ENCODE data around the gene CMIP.

The CMIP gene

DNA sequence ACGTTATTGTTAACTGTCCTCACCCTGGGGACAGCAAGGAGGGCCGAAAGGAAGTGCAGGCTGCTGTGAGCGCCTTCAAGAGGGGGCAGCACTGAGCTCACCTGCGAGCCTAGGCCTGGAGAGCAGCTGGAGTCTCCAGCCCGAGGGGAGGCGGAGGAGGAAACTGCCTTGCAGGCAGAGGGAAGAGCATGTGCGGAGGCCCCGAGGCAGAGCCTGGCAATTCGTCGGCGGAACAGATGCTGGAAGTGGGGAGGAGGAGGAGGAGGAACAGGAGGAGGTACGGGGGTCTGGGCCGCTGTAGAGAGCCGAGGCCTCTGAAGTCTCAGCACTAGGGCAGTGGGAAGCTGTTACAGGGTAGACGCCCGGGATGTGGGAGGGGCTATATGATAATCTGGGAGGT, 284.8 kb downstream of the CMIP start:
- H3K4me3 ChIP-seq (ENCODE audit: low read length), result no peak overlapping the region
- TF ChIP-seq, protein P1, sequence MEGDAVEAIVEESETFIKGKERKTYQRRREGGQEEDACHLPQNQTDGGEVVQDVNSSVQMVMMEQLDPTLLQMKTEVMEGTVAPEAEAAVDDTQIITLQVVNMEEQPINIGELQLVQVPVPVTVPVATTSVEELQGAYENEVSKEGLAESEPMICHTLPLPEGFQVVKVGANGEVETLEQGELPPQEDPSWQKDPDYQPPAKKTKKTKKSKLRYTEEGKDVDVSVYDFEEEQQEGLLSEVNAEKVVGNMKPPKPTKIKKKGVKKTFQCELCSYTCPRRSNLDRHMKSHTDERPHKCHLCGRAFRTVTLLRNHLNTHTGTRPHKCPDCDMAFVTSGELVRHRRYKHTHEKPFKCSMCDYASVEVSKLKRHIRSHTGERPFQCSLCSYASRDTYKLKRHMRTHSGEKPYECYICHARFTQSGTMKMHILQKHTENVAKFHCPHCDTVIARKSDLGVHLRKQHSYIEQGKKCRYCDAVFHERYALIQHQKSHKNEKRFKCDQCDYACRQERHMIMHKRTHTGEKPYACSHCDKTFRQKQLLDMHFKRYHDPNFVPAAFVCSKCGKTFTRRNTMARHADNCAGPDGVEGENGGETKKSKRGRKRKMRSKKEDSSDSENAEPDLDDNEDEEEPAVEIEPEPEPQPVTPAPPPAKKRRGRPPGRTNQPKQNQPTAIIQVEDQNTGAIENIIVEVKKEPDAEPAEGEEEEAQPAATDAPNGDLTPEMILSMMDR (IDR thresholded peaks at IDR 0.05; ENCODE audit: insufficient read depth, low read depth, low read length, missing control alignments), result no peak

DNA sequence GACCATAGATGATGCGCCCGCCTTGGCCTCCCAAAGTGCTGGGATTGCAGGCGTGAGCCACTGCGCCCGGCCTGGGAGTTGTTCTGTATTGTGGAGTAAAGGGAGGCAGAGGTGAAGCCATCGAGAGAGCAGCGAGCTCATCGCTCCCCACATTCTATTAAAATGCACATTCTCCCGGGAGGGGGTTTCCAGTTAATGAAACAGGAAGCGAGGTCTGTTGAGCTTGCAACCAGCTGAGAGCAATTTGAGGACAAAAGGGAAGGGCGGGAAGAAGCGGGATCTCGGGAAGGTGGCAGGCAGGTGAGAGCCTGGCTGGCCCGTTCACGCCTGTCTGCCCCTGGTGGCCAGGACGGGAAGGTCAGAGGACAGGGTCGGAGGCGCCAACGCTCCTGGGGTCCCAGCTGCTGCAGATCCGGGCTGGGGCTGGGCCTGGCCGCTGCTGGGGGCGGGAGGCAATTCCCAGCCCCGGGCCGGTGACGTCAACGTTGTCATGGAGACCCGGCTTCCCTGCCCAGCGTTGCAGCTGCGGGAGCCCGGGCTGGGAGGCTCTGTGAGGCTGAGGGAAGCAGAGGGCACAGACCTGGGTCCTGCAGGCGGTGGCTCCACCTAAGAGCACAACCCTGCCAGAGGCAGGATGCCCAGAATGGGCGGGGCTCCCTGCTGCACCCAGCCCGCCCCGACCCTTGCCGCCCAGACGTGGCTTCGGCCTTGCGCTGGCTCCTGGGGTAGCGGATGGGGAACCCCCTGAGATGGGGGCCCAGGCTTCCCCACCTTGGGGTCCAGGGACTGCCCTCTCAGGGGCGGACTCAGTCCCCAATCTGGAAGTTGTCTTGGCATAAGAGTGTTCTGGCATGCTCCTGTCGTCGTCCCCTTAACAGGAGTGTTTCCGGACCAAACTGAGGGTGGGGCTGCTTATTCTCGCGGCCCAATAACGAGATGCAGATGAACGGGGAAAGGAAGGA, 285.8 kb downstream of the CMIP start:
- DNase-seq (ENCODE audit: low read depth), result peak; percentile 59
- peak overlapping the region; percentile 10 for H3K4me3 ChIP-seq (ENCODE audit: low read length)
- TF ChIP-seq, protein P1 (IDR thresholded peaks at IDR 0.05; ENCODE audit: insufficient read depth, low read depth, low read length, missing control alignments), result peak; percentile 63

More for the DNA sequence above, 284.8 kb downstream of the CMIP start:
- no peak for DNase-seq (ENCODE audit: low read depth)

DNA sequence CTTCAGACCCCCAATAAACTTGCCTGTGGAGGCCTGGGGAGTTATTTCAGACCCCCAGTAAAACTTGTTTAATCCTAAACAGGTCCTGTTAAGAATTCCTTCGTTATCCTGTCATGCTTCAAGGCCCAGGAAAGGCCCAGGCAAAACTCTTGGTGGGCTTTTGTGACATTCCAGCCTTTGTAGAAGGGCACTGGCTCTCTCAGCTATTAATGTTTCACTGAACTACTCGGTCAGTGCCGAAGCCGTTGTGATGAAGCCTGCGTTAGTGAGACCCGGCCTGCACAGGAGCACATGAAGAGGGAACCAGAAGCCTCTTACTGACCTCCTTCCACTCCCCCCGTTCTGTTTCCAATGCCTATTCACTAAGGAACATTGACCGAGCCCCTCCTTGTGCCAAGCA, 287.0 kb downstream of the CMIP start:
- no peak overlapping the region for H3K4me3 ChIP-seq (ENCODE audit: low read length)
- no peak for DNase-seq (ENCODE audit: low read depth)
- TF ChIP-seq, protein P1 (IDR thresholded peaks at IDR 0.05; ENCODE audit: insufficient read depth, low read depth, low read length, missing control alignments), result no peak

DNA sequence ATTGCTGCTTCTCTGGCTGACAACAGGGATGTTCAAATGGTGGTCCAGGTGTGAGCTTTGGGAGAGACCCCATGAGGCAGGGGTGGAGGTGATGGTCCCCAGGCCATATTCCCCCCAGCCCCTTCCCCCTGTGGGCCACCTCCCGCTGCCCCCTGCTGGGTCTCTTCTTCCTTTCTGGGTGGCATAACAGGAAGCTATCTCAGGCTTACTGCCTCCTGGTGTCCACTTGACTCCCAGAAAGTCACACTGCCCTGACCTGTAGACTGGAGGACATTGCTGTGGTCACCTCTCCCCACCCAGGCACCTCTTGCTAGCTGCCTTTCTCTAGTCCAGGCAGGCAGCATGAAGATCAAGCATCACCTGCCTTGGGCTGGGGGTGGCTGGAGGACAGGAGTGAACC, 288.1 kb downstream of the CMIP start:
- no peak overlapping the region for H3K4me3 ChIP-seq (ENCODE audit: low read length)
- TF ChIP-seq, protein P1 (IDR thresholded peaks at IDR 0.05; ENCODE audit: insufficient read depth, low read depth, low read length, missing control alignments), result no peak

DNA sequence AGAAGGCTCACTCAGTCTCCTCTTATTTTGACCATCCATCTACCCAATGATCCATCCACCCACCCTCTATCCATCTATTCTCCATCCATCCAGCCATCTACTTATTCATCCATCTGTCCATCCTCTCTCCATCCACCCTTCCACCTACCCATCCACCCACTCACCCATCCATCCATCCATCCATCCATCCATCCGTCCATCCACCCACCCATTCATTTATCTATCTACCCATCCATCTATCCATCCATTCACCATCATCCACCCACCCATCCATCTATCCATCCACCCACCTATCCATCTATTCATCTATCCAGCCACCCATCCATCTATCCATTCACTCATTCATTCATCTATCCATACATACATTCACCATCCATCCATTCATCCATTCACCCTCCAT, 288.7 kb downstream of the CMIP start:
- TF ChIP-seq, protein P1 (IDR thresholded peaks at IDR 0.05; ENCODE audit: insufficient read depth, low read depth, low read length, missing control alignments), result no peak
- no peak overlapping the region for H3K4me3 ChIP-seq (ENCODE audit: low read length)
- DNase-seq (ENCODE audit: low read depth), result no peak

More for the DNA sequence above, 288.1 kb downstream of the CMIP start:
- no peak for DNase-seq (ENCODE audit: low read depth)

DNA sequence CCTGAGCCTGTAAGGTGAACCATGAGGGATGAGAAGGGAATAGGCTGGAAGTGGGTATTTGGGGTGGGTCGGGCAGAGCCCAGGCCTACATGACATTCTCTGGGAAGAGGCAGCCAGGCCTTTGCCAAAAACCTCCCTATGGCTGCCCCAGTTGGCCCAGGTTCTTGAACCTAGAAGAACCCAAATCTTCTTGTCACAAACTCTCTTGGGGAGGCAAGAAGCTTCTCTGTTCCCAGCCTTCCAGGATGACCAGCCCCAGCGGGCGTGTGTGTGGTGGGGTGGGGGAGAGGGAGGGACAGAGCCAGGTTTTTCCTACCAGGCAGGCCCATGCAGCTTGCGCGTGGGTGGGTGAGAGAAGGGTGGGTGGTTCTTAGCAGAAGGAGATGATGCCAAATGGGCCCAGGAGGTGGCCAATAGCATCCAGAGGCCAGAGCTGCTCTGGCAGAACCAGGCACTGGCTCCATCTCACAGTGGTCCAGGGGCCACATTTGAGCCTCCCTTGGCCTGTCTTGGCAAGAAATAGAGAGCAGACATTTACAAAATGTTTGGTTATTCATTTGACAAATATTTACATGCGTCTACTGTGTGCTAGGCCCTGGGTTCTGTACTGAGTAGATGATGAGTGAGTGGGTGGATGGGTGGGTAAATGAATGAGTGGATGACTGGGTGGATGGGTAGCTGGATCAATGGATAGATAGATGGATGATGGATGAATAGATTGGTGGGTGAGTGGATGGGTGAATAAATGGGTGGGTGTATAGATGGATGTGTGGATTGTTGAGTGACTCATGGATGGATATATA, 290.2 kb downstream of the CMIP start:
- TF ChIP-seq, protein P1 (IDR thresholded peaks at IDR 0.05; ENCODE audit: insufficient read depth, low read depth, low read length, missing control alignments), result no peak
- H3K4me3 ChIP-seq (ENCODE audit: low read length), result no peak overlapping the region
- peak; percentile 32 for DNase-seq (ENCODE audit: low read depth)
